ENCODE measurements around the gene AUNIP. TPM values are rescaled to one million over a fixed set of nuclear protein-coding genes. Genes with fewer than 3 reads are reported as not detected.
A peak's percentile ranks its signal among the peaks of the same experiment; 100 is the strongest.

AUNIP gene
- total and polyA plus RNA-seq, 7 donors = 0.05 to 0.47 (median 0.13) TPM; not detected in 2

- 46 to 65% (median 51%) methylated on average over 8 of the region's 8 CpGs for WGBS, 3 donors
- intact Hi-C loops (cut with DNase I) = no loop called here
- Histone ChIP-seq H3K36me3 (ENCODE audit: insufficient read depth in 1 of 2, low read depth in 1 of 2) (no peaks in the 10 kb centered on the region), H3K27me3 (ENCODE audit: insufficient read depth in 3 of 3, low read length in 2 of 3) (no peaks in the 10 kb centered on the region), H3K27ac (peak overlapping the region; percentile 67), H3K4me3 (peak overlapping the region; percentile 78), H3K9me3 (no peaks in the 10 kb centered on the region), H3K4me1 (peaks cover 17% of the 10 kb centered on the region)
- peak in 1 of 2 donors; percentile 45 for DNase-seq
- TF ChIP-seq CTCF (IDR thresholded peaks at IDR 0.05) = no peak
- ATAC-seq = peak in 1 of 4 donors; percentile 21
Observed at GRCh38 chr1:25874635-25875153, 15.4 kb upstream of the AUNIP start.

DNA sequence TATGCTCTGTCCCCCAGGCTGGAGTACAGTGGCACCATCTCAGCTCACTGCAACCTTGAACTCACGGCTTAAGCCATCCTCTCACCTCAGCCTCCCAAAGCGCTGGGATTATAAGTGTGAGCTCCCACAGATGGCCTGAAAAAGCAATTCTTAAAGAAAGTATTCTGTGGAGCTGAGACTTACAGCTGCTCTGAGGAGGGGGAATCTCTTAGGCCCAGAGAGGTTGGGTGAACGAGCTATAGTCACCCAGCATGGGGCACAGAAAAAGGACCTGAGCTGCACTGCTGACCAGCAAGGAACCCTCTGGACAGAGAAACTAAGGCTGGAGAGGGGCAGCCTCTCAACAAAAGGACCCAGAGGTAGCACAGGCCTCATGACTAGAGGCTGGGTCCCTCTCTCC, 15.0 kb upstream of the AUNIP start:
- Histone ChIP-seq H3K9me3 (no peaks in the 10 kb centered on the region), H3K4me3 (peak overlapping the region; percentile 78), H3K27ac (no peak overlapping the region), H3K4me1 (peaks cover 17% of the 10 kb centered on the region), H3K27me3 (ENCODE audit: insufficient read depth in 3 of 3, low read length in 2 of 3) (no peaks in the 10 kb centered on the region), H3K36me3 (ENCODE audit: insufficient read depth in 1 of 2, low read depth in 1 of 2) (no peaks in the 10 kb centered on the region)
- TF ChIP-seq CTCF (IDR thresholded peaks at IDR 0.05) = no peak
- no peak for DNase-seq
- intact Hi-C loops (cut with DNase I) = no loop called here
- no peak for ATAC-seq
- 96 to 99% (median 97%) methylated on average over 3 of the region's 3 CpGs for WGBS, 3 donors

- 70 to 79% (median 74%) methylated on average over 3 of the region's 3 CpGs for WGBS, 3 donors
- H3K9me3 ChIP-seq = no peaks in the 10 kb centered on the region
- no peak overlapping the region for H3K27ac ChIP-seq
- intact Hi-C loops (cut with DNase I) = no loop called here
- peaks cover 17% of the 10 kb centered on the region for H3K4me1 ChIP-seq
- H3K27me3 ChIP-seq (ENCODE audit: insufficient read depth in 3 of 3, low read length in 2 of 3) = no peaks in the 10 kb centered on the region
- no peak overlapping the region for H3K4me3 ChIP-seq
- no peaks in the 10 kb centered on the region for H3K36me3 ChIP-seq (ENCODE audit: insufficient read depth in 1 of 2, low read depth in 1 of 2)
- DNase-seq (peak in 1 of 2 donors; percentile 36), ATAC-seq (no peak)
- TF ChIP-seq CTCF (IDR thresholded peaks at IDR 0.05) = no peak
Observed at GRCh38 chr1:25873120-25873519, 13.9 kb upstream of the AUNIP start.

GRCh38 chr1:25872713-25873112, 13.5 kb upstream of the AUNIP start:
- peaks cover 17% of the 10 kb centered on the region for H3K4me1 ChIP-seq
- no peak overlapping the region for H3K4me3 ChIP-seq
- WGBS, 3 donors = 70 to 83% (median 78%) methylated on average over 2 of the region's 2 CpGs
- DNase-seq = no peak
- intact Hi-C loops (cut with DNase I) = no loop called here
- H3K27me3 ChIP-seq (ENCODE audit: insufficient read depth in 3 of 3, low read length in 2 of 3) = no peaks in the 10 kb centered on the region
- no peaks in the 10 kb centered on the region for H3K9me3 ChIP-seq
- no peak for ATAC-seq
- H3K36me3 ChIP-seq (ENCODE audit: insufficient read depth in 1 of 2, low read depth in 1 of 2) = no peaks in the 10 kb centered on the region
- TF ChIP-seq CTCF (IDR thresholded peaks at IDR 0.05) = no peak
- no peak overlapping the region for H3K27ac ChIP-seq
